ENCODE measurements around the gene CYP21A2.

DNA sequence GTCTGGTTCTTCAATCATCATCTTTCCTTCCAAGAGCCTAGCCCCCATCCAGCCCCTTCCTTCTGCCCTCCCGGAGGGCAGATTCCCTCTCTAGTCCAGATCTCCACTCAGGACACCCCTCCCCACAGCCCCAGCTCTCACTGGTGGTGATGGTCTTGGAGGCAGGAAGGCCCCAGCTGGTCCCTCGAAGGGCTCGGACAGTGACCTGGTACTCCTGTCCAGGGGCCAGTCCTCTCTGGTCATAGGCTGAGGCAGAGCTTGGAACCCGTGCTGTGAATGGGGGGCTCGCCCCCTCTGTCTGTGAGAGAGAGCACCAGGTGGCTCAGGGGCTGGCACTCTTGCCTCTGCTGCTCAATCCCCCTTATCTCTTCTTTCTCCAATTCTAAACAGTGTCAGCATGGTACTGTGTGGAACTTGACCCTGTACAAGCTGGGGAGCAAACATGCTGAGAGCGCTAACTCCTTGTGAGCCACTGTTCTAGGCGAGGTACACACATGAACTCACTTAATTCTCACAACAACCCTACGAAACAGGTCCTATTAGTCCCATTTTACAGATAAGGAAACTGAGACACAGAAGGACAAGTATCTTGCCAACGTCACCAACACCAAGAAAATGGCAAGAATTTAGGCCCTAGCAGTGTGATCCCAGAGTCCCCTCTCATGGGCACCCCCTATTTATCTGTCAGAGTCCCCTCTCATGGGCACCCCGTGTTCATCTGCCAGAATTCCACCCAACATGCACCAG lies 51.0 kb downstream of the CYP21A2 start:
- TF ChIP-seq, protein P1, sequence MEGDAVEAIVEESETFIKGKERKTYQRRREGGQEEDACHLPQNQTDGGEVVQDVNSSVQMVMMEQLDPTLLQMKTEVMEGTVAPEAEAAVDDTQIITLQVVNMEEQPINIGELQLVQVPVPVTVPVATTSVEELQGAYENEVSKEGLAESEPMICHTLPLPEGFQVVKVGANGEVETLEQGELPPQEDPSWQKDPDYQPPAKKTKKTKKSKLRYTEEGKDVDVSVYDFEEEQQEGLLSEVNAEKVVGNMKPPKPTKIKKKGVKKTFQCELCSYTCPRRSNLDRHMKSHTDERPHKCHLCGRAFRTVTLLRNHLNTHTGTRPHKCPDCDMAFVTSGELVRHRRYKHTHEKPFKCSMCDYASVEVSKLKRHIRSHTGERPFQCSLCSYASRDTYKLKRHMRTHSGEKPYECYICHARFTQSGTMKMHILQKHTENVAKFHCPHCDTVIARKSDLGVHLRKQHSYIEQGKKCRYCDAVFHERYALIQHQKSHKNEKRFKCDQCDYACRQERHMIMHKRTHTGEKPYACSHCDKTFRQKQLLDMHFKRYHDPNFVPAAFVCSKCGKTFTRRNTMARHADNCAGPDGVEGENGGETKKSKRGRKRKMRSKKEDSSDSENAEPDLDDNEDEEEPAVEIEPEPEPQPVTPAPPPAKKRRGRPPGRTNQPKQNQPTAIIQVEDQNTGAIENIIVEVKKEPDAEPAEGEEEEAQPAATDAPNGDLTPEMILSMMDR (IDR thresholded peaks at IDR 0.05), result no peak
- TF ChIP-seq POLR2A (IDR thresholded peaks at IDR 0.05) (no peak), POLR2AphosphoS5 (IDR thresholded peaks at IDR 0.05) (no peak)

Data from prostate gland (tissue), 2 donors.